ENCODE results near the gene VPS33A. TPM values are rescaled to one million over a fixed set of nuclear protein-coding genes. Genes with fewer than 3 reads are reported as not detected.

The VPS33A gene
- total RNA-seq, 1 donor from 2014 or later, result 19.9 TPM

DNA sequence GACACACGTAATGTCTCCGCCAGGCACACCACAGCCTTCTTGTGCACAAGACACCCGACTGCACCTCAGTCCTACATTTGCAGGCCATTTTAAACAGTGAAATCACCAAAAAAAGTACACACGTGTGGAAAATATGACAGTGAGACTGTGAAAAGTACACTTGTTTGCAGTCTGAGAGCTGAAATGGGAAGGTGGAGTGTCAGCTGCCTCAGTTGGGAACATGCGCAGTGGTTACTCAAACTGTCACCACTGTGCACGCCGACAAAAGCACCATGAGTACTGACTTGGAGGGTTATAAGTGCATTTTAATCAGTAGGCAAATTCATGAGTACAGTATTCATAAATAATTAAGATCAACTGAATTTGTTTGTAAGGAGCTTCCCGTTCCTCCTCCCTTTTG, 15.8 kb downstream of the VPS33A start:
- no peak for DNase-seq (ENCODE audit: low spot score)

DNA sequence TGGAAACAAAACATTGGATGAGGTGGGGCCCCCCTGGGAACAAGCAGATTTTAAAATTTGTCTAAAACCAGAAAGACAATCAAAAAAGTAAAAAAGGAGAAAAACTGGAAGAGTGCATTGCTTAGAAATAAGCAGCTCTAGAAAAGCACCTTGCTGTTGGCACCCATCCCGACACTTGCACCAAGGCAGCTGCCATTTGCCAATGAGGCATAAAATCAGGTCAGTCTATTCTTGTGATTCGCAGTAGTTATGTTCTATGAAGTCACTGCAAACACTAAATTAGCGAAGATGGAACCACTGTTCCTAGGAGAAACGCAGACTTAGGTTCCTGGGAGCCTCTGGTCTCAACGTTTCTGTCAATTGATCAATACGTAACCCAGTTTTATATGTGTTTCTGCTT, 16.2 kb downstream of the VPS33A start:
- DNase-seq (ENCODE audit: low spot score), result no peak

DNA sequence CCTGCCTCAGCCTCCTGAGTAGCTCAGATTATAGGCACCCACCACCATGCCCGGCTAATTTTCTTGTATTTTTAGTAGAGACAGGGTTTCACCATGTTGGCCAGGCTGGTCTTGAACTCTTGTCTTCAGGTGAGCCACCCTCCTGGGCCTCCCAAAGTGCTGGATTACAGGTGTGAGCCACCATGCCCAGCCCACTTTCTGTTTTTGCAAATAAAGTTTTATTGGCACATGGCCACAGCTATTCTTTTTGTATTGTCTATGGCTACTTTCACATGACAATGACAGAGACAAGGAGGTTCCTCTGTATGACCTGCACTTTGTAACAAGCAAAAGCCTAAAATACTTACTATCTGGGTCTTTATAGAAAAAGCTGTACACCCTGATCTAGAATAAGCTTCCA, 20.7 kb downstream of the VPS33A start:
- DNase-seq (ENCODE audit: low spot score), result no peak

DNA sequence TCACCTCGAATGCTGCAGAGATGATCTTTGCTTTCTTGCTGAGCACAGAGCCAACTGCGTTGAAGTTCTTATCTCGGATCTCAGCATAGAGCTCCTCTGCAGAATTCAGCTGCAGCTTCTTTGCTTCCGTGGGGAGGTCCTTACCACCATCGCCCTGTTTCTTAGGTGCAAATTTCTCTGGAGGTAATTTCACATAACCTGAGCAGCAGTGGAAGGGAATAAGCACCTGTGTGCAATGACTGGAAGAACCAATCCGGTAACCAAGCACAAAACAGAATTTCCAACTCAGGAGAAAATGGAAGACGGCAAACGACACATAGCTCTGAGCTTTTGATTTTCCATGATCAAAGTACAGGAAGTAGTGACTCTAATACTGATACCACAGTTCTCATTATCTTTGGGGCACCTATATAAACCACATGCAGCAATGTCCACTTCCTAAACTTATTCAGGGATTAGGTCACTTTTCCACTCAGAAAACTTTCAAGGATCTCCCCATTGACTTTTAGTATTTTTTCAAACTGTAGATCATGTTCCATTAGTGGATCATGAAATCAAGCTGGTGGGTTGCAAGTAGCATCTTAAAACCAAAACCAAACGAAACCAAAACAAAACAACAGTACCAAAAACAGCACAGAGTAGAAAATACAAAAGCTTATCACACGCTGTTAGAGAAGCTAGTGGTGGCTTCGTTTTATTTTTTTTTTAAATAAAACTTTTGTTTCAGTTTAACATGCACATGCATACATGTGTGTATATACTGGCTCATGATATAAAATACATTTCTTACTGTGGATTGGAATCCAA, 21.5 kb downstream of the VPS33A start:
- DNase-seq (ENCODE audit: low spot score), result no peak

DNA sequence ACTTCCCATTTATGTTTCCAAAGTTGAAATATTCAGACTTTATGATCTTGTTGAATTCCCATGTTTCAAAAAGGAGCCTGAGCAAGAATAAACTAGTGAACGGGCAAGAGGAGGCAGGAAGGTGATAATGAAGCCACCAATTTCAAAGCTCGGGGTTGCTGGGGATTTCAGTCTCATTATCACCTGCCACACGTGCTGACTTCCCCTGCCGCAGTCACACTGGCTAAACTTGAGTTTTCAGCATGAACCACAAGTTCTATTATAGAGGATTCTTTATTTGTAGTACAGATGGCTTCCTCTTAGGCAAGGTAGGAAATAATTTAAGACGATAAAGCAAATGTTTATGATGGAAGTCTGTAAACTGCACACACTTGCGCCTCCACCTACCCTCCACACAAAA, 22.3 kb downstream of the VPS33A start:
- DNase-seq (ENCODE audit: low spot score), result no peak

DNA sequence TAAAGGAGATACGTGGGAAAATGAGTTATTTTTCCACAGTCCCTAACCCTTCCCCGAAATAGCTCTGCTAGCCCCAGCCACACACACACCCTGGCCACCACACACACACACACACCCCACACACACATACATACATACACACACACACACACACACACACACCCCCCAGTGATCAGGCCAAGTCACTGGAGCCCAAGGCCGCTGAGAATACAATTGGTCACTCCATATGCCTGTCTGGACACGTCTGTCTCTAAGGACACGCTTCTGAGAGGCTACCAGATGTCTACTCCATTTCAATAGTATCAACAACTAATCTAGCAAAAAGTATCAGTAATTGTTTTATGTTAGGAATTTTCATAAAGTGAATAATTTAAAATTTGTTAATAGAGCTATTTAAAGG, 27.4 kb downstream of the VPS33A start:
- DNase-seq (ENCODE audit: low spot score), result no peak

DNA sequence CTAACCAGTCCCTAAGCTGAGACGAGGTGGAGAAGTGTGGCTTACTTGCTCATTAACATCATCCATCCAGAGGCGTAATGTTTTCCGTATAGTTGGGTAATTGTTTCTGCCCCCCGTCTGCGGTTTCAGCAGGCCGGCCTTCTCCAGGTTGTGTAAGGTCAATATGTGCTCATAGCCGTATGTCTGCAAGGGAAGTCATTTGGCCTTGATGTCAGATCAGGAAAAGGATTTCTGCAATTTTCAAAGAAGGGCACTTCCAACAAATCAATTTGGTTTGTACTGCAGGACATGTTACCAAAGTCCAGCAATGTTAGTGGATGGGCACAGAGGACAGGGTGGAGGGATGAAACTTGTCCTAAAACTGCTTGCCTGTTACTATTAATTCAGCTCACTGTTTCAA, 30.6 kb downstream of the VPS33A start:
- no peak for DNase-seq (ENCODE audit: low spot score)

DNA sequence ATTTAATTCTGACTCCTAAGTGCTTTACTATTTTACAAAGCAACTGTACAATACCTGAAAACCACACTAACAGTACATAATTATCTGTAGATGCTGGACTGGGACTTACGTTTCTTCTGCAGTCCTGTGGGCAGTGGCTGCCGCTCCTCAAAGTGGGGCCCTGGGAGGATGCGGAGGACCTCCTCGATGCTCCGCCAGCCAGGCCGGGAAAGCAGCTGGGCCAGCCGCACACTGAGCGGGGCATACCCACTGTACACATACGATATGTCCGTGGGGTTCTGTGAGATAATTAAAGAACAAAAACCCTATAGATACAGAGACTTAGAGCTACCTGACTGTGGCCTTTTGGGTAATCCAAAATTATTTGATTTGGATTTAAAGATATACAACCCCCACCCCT, 33.6 kb downstream of the VPS33A start:
- DNase-seq (ENCODE audit: low spot score), result no peak

DNA sequence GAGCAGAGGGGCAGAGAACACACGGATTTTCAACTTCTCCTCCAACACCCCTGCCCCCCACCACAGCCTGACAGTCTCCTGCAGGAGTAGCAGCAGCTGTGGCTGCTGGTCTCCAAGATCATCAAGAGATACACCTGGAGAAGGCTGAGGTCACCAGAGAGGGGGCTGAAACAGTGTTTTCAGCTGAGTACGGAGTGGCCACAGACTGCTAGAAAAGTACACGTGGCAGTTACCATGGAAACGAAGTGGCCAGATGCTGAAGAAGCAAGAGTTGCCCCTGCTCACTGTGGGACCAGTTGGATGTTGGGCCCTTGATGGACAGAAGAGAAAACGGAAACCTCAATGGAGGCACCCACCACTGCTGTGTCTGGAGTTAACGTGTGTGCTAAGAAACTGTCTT, 35.5 kb downstream of the VPS33A start:
- DNase-seq (ENCODE audit: low spot score), result no peak

DNA sequence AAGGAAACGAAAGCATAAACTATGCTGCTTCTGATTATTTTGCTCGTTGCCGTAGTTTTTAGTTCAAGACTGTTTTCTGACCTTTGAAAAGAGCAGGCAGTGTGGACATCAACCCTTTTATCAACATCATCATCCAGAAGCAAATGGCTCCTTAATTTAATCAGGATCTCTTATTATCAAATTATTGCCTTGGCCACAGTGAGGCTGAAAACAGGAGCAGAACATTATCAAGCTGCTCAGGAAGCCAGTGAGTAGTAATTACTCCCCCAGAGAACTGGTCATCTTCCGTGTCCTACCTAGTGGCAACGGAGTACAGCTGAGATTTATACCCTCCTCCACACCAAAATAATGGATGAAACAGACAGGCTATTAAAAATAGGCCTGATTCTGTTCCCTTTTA, 38.2 kb downstream of the VPS33A start:
- no peak for DNase-seq (ENCODE audit: low spot score)

DNA sequence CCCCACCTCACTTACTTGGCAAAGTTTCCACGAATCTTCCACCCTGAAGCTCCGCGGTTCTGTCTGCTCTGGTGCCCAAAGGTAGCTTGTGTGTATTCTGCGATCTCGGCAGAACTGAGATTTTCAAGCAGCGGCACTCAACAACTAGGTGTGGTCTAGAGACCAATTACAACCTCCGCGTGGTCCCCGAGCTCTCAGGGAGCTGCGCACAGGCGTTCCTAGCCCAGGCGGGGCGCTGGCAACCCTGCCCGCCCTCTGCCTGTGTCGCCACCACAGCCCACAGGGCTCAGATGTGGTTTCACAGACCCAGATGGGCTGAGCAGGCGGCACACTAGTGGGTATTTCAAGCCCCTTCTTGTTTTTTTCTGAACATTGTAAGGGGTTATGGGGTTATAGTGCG, 39.0 kb downstream of the VPS33A start:
- no peak for DNase-seq (ENCODE audit: low spot score)

DNA sequence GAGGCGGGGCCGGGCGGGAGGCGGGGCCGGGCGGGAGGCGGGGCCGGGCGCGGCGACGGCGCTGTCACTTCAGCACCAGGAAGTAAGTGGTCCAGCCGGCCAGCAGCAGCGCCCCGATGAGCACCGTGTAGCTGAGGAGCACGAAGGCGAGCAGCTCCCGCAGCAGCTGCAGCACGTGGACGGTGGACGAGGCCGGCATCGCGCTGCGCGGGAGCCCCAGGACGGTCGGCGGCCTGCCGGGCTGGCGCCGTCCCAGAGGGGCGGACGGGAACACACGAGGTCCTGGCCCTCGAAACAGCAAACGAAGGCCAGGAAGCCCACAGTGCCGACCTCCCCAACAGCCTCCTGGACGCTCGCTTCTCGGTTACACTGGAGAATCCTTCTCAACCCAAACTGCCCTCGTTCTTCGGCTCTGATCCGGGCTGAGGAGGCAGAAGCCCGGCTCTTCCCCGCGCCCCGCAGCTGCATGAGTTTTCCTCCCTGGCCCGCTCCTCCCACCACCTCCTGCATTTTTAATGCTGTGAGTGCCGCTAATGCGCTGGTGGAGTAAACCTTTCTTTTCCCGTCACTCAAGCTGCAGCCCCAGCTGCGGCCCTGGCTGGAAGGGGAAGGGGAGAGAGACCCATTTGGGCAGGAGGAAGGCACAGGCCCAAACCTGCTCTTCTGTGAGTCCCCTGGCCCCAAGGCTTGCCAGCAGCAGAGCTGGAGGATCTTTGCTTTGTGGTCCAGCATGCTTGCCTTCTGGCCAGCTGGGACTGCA, 39.7 kb downstream of the VPS33A start:
- DNase-seq (ENCODE audit: low spot score), result no peak

DNA sequence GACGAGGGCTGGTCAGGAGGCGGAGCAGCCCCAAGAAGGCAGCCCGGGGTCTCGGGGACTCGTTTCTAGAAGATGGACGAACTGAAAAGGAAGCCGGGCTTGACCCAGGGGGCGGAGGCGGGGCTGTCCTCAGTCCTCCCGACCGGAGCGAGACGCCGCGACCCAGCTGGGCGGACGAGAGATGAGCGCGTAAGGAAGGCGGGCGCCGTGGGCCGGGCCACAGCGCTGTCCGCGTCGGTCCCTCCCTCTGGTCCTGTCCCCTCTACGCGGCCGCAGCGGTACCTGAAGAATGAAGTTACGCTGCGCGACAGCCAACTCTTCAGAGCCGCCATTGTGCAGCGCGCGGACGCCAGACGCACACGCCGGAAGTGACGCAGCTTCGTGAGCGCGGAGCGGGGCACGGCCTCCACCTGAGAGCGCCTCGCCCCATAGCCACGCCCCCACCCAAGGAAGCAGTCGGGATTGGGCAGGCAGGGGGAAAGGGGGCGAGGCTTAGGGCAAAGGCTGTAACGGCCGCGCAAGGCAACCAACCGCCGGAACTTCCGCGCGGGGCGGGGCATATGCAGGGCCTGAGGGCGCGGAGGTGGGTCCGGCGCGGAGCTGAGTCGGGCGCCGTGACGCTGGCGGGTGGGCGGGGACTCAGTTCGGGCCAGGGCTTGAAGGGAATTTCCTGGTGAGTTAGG, 40.5 kb downstream of the VPS33A start, which contains the start of gene DIABLO:
Gene DIABLO, minus strand, starts transcription at position 370 of the 683 bp plus-strand sequence. Its CDS starts 38 bp downstream, at position 332.
- DNase-seq (ENCODE audit: low spot score), result peak; percentile 100

DNA sequence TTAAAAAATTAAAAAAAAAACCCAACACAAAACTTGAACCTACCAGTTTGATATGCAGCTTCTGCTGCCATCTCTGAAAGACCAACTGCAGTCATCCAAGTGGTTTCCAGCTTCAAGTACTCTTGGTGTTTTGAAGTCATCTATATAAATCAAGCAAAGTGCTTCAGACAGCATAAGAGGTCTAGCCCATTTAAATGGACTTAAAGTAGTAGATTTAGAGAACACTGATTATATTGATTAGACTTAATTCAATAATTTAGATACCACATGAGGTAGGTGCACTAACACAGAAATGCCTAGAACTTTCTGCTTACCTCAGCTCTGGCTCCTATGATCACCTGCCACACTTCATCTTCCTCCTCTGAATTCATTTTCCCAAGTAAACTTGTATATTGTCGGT, 49.8 kb downstream of the VPS33A start:
- no peak for DNase-seq (ENCODE audit: low spot score)

DNA sequence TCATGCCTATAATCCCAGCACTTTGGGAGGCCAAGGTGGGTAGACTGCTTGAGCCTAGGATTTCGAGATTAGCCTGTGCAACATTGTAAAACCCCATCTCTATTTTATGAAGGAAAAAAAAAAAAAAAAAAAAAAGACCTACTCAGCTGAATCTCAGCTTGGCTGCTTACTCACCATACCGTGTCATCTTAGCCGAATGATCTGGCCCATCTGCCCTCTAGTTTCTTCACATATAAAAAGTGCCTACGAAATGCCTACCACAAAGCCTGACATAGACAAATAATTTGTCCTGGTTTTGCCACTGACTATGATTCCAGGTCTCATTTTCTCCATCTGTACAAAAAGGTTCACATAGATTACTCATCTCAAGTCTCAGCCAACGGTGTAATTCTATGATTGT, 50.5 kb downstream of the VPS33A start:
- DNase-seq (ENCODE audit: low spot score), result no peak

DNA sequence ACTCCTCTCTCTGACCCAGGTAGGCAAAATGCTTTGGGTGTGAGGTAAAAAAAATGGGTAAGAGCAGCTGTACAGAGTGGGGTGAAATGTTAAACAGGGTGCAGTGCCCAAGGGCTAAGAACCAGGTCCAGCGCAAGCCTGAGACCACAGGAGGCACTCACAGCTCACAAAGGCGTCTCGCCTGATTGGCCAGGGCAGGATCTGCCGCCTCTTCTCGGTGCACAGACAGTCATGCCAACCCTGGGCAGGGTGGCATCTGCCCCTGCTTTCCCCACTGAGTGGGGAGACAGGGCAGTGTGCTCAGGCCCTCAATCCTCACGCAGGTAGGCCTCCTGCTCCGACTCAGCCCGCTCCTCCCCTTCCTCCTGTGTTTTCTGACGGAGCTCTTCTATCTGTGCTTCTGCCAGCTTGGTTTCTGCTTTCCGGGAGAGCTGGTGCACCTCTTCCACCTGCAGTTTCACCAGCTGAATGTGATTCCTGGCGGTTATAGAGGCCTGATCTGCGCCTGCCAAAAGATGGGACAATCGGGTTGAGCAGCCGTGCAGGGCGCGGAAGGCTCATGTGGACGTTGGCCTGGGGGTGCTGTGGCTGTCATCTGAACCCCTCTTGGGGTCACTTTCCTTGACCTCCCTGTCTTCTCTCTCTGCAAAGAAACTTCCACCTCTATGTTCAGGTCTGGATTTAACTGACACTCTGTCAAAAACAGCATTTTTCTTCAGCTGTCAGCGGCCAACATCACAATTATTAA, 58.0 kb downstream of the VPS33A start:
- DNase-seq (ENCODE audit: low spot score), result no peak

DNA sequence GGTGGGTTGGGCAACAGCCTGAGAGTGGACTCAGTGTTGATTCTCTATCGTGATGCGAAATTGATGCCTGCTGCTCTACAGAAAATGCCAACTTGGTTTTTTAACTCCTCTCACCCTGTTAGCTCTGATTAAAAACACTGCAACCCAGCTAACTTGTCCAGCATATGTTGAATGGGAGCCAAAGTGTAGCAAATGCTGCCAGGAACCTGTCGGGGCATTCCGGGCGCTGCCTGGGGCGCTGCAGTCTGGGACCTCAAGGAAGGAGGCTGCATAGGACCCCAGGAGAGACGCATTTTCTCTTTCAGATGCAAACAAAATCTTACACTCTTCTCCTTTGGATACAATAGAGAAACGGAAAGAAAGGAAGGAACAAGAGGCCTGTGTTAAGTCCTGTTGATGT, 58.9 kb downstream of the VPS33A start:
- no peak for DNase-seq (ENCODE audit: low spot score)

DNA sequence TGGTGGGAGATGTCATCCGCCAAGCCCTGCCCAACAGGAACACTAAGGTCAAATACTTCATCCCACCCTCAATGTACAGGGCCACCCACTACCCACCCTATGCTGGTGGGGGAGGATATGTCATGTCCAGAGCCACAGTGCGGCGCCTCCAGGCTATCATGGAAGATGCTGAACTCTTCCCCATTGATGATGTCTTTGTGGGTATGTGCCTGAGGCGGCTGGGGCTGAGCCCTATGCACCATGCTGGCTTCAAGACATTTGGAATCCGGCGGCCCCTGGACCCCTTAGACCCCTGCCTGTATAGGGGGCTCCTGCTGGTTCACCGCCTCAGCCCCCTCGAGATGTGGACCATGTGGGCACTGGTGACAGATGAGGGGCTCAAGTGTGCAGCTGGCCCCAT, 59.3 kb downstream of the VPS33A start:
- DNase-seq (ENCODE audit: low spot score), result no peak

DNA sequence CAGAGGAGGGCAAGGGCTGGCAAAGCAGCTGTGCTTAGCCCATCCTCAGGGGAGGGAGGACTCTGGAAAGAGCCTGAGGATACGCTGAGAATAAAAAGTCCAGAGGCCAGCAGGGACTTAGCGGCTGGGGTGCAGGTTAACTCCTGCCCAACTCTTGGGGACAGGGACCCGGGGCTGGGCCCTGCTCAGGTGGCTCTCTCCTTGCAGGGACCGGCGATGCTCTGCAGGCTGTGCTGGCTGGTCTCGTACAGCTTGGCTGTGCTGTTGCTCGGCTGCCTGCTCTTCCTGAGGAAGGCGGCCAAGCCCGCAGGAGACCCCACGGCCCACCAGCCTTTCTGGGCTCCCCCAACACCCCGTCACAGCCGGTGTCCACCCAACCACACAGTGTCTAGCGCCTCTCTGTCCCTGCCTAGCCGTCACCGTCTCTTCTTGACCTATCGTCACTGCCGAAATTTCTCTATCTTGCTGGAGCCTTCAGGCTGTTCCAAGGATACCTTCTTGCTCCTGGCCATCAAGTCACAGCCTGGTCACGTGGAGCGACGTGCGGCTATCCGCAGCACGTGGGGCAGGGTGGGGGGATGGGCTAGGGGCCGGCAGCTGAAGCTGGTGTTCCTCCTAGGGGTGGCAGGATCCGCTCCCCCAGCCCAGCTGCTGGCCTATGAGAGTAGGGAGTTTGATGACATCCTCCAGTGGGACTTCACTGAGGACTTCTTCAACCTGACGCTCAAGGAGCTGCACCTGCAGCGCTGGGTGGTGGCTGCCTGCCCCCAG, 60.0 kb downstream of the VPS33A start:
- no peak for DNase-seq (ENCODE audit: low spot score)

DNA sequence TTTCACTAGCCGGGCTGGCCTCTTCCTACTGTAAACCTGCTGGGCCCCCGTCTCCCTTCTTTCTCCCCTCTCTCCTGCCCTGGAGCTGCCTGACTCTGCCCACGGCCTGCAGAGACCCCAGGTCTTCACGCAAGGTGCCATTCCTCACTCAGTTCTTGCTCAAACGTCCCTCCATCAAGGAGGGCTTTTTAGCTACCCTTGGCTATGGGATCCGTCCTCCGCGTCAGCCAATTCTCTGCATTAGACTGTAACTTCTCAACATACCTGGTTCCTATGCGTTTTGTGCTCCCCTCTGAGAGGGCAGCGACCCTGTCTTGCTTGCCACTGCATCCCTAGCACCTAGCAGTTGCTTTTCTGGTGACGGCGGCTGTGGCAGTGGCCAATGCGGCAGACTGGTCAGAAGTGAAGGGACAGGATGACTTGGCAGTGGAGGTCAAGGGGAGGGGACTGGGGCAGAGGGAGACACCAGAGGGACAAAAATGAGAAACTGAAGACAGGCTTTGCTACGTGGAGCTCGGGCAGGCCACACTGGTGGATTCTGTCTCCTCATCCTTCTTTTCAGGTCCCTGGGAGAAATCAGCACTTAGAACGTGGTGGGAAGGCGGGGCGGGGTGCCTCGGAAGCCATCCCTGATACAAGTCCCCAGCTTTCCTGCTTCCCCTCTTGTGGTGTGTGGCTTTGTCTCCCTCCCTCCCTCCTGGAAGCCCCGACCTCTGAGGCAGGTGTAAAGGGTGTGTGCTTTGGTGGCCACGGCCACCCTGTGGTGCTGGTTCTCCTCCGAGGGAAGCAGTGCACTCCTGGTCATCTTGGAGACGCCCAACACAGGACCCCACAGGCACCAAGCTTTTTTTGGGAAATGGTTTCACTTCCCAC, 61.0 kb downstream of the VPS33A start:
- DNase-seq (ENCODE audit: low spot score), result no peak
